WTC11 (cell line): ENCODE data around the gene ABCA13.

Experiments used
- TF ChIP-seq, protein P1 (sequence below): sonication (generic); formaldehyde crosslinking; IDR thresholded peaks from 2 replicates; pipeline ENCODE4 v1.8.1; 2023; ENCODE audit warnings: mild to moderate bottlenecking, missing genetic modification reagents, moderate library complexity
- TF ChIP-seq, protein P2 (sequence below): fragments of 200-600 bp; IDR thresholded peaks from 2 replicates; pipeline ENCODE4 v1.8.0; 2022; ENCODE audit warnings: antibody characterized with exemption
- TF ChIP-seq, protein P3 (sequence below): sonication (generic); formaldehyde crosslinking; IDR thresholded peaks from 2 replicates; pipeline ENCODE4 v1.8.1; 2023; ENCODE audit warnings: mild to moderate bottlenecking, missing genetic modification reagents, moderate library complexity

DNA sequence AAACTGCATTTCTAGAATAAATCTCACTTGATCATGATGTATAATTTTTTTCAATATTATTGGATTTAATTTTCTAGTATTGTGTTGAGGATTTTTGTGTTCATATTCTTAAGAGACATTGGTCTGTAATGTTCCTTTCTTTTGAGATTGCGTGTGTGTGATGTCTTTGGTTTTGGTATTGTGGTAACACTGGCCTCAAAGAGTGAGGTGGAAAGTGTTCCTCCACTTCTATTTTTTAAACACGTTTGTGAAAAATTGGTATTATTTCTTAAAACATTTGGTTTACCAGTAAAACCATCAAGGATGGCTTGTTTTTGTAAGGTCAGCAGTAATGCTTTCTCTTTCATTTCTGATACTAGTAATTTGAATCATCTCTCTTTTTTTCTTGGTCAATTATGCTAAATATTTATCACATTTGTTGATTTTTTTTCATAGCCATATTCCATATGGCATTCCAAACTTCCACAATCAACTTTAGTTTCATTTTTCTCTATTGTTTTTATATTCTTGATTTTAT is 462.9 kb downstream of the ABCA13 start:
- TF ChIP-seq, protein P1, sequence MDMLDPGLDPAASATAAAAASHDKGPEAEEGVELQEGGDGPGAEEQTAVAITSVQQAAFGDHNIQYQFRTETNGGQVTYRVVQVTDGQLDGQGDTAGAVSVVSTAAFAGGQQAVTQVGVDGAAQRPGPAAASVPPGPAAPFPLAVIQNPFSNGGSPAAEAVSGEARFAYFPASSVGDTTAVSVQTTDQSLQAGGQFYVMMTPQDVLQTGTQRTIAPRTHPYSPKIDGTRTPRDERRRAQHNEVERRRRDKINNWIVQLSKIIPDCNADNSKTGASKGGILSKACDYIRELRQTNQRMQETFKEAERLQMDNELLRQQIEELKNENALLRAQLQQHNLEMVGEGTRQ: no peak
- TF ChIP-seq, protein P2, sequence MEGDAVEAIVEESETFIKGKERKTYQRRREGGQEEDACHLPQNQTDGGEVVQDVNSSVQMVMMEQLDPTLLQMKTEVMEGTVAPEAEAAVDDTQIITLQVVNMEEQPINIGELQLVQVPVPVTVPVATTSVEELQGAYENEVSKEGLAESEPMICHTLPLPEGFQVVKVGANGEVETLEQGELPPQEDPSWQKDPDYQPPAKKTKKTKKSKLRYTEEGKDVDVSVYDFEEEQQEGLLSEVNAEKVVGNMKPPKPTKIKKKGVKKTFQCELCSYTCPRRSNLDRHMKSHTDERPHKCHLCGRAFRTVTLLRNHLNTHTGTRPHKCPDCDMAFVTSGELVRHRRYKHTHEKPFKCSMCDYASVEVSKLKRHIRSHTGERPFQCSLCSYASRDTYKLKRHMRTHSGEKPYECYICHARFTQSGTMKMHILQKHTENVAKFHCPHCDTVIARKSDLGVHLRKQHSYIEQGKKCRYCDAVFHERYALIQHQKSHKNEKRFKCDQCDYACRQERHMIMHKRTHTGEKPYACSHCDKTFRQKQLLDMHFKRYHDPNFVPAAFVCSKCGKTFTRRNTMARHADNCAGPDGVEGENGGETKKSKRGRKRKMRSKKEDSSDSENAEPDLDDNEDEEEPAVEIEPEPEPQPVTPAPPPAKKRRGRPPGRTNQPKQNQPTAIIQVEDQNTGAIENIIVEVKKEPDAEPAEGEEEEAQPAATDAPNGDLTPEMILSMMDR: no peak
- TF ChIP-seq, protein P3, sequence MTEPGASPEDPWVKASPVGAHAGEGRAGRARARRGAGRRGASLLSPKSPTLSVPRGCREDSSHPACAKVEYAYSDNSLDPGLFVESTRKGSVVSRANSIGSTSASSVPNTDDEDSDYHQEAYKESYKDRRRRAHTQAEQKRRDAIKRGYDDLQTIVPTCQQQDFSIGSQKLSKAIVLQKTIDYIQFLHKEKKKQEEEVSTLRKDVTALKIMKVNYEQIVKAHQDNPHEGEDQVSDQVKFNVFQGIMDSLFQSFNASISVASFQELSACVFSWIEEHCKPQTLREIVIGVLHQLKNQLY (CRISPR knock-in tag): no peak
